HG03139 (cell line): ENCODE measurements around the gene DNAH6.
A peak's percentile ranks its signal among the peaks of the same experiment; 100 is the strongest.

ENCODE experiments used
- ATAC-seq: cut with Tn5 transposase; IDR thresholded peaks from one replicate; pipeline ENCODE4 v1.9.1; 2021; ENCODE audit not compliant: unreplicated experiment

The DNAH6 gene

GRCh38 chr2:84830758-84831500, 314.6 kb downstream of the DNAH6 start:
- ATAC-seq = no peak

GRCh38 chr2:84832772-84833461, 316.6 kb downstream of the DNAH6 start:
- peak; percentile 79 for ATAC-seq

- no peak for ATAC-seq
Observed at GRCh38 chr2:84833481-84834150, 317.3 kb downstream of the DNAH6 start.

GRCh38 chr2:84836215-84836614, 319.9 kb downstream of the DNAH6 start:
- ATAC-seq = no peak

- no peak for ATAC-seq
Observed at GRCh38 chr2:84838434-84839145, 322.3 kb downstream of the DNAH6 start.

- ATAC-seq = no peak
Observed at GRCh38 chr2:84839851-84840250, 323.6 kb downstream of the DNAH6 start.

GRCh38 chr2:84840306-84840705, 324.0 kb downstream of the DNAH6 start:
- no peak for ATAC-seq

GRCh38 chr2:84841577-84841976, 325.3 kb downstream of the DNAH6 start:
- ATAC-seq = no peak

GRCh38 chr2:84844141-84844540, 327.8 kb downstream of the DNAH6 start:
- ATAC-seq = no peak

GRCh38 chr2:84846041-84846663, 329.9 kb downstream of the DNAH6 start:
- ATAC-seq = no peak

GRCh38 chr2:84846741-84847142, 330.4 kb downstream of the DNAH6 start:
- no peak for ATAC-seq

GRCh38 chr2:84847326-84848050, 331.2 kb downstream of the DNAH6 start:
- ATAC-seq = no peak

GRCh38 chr2:84849271-84849952, 333.1 kb downstream of the DNAH6 start:
- ATAC-seq = no peak

GRCh38 chr2:84850471-84850870, 334.2 kb downstream of the DNAH6 start:
- no peak for ATAC-seq

- ATAC-seq = no peak
Observed at GRCh38 chr2:84851876-84852275, 335.6 kb downstream of the DNAH6 start.

- ATAC-seq = no peak
Observed at GRCh38 chr2:84854850-84855249, 338.6 kb downstream of the DNAH6 start.

GRCh38 chr2:84855731-84856130, 339.4 kb downstream of the DNAH6 start:
- ATAC-seq = no peak

GRCh38 chr2:84856787-84857186, 340.5 kb downstream of the DNAH6 start:
- ATAC-seq = peak; percentile 66

GRCh38 chr2:84857566-84857965, 341.3 kb downstream of the DNAH6 start:
- ATAC-seq = no peak

- ATAC-seq = no peak
Observed at GRCh38 chr2:84858123-84858522, 341.8 kb downstream of the DNAH6 start.
